ENCODE results near the gene SLC6A11. TPM values are rescaled to one million over a fixed set of nuclear protein-coding genes. Genes with fewer than 3 reads are reported as not detected.

Gene SLC6A11
- total and polyA plus RNA-seq, 2 of the 8 experiments (the other 6 are each of a cell fraction or from before 2014, with no cell fraction given) = 0.78 to 1.5 TPM

GRCh38 chr3:10917176-10917575 lies 101.1 kb downstream of the SLC6A11 start (continued):
- no peak for TF ChIP-seq ZNF274 (IDR thresholded peaks at IDR 0.05; ENCODE audit: borderline replicate concordance, extremely low read depth, low read length)

Data from H1 (cell line).